Endometrial microvascular endothelial cells (primary cell): ENCODE measurements around the gene ADCK1. TPM values are rescaled to one million over a fixed set of nuclear protein-coding genes. Genes with fewer than 3 reads are reported as not detected.
"Not testable (repeated sequence)": the region's sequence is repeated elsewhere in the genome, so short reads cannot be mapped to it uniquely, and the experiment has no call there.

ENCODE experiments used
- in situ Hi-C: cut with HindIII; loops from 2 replicates; pipeline ENCODE4 v1.10.0; 2017; ENCODE audit warnings: low sequenced_read_pairs, low pct_unique_long_range_greater_than_20kb; ENCODE audit errors: inconsistent ontology term
- total RNA-seq: library from RNA; depleted of rRNA; stranded (reverse); fragments of >200 nt; gene quantifications from one replicate; pipeline ENCODE4 v1.2.3, GENCODE V29; 2015; ENCODE audit errors: inconsistent ontology term

ADCK1 gene, protein sequence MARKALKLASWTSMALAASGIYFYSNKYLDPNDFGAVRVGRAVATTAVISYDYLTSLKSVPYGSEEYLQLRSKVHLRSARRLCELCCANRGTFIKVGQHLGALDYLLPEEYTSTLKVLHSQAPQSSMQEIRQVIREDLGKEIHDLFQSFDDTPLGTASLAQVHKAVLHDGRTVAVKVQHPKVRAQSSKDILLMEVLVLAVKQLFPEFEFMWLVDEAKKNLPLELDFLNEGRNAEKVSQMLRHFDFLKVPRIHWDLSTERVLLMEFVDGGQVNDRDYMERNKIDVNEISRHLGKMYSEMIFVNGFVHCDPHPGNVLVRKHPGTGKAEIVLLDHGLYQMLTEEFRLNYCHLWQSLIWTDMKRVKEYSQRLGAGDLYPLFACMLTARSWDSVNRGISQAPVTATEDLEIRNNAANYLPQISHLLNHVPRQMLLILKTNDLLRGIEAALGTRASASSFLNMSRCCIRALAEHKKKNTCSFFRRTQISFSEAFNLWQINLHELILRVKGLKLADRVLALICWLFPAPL
- total RNA-seq, result 7.2 TPM

DNA sequence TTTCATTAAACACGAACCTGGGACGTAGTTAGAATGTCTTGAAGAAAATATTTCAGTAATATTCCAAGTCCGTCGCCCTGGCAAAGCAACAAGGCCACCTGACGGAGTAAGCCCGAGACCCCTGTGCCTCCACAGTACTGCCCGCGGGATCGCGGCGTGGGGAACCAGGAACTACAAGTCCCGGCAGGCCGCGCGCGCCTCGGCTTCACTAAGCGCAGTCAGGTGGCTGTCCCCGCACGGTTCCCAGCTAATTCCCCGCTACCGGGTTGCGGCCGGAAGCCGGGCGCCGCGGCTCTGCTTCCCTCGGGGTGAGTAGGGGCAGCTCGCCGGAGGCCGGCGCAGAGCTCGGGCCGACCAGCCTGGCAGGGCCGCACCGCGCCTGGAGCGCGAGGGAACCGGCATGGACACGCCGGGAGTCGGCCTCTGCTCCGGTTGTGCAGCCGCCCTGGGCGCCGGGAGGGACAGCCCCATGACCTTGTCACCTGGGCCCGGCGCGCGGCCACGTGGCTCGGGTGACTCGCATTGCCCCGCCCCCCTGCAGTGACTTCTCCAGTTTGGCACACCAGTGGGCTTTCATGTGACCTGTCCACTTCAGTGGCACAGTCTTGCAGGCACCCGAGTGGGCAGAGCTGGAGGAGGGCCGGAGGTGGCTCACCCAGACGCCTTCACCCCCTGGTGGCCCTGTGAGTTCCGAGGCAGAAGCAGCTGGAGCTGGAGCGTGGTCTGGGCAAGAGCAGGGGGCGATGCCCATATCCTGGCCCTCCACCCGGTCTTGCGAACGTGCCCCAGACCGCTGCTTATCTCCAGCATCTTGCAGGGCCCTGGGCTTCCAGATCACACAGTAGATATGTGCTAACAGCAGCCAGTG lies at the start of gene ADCK1:
Gene ADCK1 (plus strand): TSS at position 247 of the 868 bp plus-strand sequence. CDS start 18,870 bp downstream, outside the sequence.
- in situ Hi-C loops, result no loop called here

DNA sequence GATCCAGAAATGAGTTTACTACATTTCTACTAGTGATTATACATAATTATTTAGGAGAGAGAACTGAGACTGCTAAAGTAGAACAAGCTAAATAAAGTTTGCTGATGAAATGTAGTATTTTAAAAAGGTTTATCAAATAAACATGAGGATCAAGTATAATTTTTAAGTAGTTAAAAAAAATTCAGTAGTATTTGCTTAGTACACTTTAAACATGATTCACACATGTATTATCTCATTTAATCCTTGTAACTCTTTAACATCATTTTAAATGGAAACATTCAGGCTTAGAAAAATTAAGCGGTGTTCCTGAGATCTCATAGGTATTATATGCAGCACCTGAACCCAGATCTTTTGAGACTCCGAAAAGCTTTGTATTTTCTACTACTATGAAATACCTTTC lies 47.6 kb upstream of the ADCK1 start:
- in situ Hi-C loops, result no loop called here

DNA sequence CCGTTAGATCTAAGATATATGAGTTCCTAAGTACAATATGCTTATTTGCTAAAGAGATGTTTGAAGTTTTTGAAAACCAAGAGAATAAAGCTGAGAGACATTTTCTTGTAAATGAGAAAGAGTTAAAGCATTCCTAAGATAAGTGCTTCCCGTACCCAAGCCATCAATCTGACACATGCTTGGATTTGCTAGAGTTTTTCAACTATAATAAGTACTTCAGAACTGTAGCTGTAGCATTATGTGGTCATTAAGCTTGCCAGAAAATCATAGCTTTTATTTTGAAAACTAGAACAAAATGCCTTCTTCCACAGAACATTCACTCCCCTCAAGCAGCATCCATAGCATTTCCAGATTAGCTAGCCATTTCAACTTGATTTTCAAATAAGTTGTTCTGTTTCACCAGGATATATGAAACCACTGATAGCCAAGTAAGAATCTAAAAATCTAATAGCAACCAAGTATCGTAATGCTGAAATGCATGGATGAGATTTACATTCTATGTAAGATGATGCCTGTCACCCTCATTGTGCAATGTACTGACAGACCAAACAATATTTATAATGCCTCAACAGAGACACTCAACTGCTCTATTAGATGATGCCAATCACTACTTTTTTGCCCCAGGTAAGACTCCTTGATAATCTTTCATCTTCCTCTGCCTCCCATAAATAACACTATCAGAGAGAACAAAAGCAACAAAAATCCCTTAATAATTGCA lies 47.0 kb upstream of the ADCK1 start:
- in situ Hi-C loops, result no loop called here

DNA sequence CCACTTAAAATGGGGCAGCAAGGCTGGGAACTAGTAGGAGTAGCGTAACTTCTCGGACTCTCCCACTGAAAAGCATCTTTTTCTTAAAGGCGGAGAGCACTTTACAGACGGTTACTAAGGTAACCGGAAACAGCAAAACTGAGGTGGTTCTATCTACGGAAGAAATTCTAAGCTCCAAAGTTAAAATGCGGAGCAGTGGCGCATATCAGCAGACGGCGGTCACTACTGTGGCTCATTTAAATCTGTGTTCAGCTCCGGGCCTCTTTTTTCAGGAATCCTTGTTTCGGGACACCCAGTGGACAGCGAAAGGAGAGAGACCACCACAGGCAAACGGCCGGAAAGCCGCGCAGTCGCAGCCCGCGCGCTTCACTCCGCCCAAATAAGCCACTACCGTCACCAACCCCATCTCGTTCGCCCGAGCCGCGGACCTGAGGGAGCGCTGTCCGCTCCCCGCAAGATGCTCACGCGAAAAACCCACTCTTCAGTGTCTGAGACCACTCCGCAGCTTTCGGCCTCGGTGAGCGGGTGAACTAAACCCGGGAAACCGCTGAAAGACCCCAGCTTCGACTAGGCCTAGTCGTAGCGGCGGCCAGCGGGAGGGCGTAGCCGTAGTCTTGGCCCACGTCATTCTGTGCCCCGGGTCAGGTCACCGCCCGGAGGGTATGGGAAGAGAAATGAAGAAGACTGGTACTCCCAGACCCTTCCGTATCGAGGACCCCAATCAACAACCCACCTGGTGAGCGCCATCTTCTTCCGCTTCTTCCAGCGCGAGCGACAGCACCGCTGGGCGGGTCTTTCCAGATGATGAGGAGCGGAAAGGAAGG lies 39.3 kb upstream of the ADCK1 start, which contains the start of gene SNW1:
Gene SNW1 (minus strand): TSS at position 776 of the 824 bp plus-strand sequence. CDS start 29 bp downstream, at position 747.
- in situ Hi-C loops, result no loop called here

DNA sequence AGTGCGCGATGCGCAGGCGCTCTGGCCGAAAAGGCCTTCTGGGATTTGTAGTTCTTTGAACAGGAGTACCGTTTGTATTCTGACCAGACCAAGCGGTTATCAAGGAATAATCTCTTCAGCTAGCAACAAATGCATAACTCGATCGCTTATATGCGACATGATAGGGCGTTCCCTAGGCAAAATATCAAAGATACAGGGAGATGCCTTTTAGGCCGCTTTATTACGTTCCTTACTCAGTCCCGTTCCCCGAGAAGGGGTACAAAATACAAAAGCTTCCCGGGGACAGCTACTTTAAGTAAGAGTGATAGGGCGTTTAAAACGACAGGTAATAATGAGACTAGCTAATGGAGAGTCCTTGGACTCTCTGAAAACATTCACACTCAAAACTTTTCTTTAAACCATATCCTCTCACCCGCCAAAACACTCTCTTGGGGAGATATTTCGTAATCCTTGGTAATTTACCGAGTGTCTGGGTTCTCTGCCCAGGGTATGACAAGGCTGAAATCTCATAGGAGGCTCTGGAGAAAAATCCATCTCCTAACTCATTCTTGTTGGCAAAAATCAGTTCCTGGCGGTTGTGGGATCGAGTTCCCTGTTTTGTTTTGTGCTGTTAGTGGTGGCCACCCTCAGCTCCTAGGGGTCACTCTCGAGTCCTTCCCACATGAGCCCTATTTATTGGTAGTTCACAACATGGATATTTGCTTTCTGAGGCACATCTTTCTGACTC lies 38.5 kb upstream of the ADCK1 start:
- in situ Hi-C loops, result no loop called here

DNA sequence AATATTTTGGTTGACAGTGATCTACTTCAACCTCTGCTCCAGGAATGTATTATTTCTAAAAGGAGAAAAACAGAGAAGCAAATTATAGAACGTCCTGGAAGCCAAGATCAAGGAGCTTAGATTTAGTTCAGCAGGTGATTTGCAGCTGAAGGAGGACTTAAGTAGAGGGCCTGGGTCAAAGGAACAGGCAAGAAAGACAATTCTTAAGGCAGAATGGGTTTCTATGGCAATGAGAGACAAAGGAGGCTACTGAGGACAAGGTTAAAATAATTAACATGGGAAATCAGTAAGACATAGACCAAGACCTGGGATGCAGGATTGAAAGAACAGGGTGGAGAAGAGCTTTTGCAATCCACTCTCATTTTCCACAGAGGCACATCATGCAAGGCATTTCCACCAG lies 36.6 kb upstream of the ADCK1 start:
- in situ Hi-C loops, result no loop called here

DNA sequence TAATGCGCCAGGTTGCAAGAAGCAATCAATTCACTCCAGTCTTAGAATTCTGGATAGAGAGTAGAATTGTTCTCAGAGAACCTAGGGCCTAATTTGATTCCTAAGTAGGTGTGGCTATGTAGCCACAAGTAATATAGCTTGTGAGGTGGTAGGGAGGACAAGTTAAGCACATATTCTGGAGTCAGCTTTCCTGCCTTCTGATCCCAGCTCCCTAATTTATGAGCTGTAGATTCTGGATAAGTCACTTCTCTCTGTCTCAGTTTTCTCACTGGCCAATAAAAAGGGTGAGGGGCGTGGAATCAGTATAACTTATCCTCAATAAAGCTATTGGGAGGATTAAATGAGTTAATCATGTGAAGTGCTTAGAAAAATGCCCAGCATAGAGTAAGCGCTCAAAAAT lies 35.9 kb upstream of the ADCK1 start:
- in situ Hi-C loops, result no loop called here

DNA sequence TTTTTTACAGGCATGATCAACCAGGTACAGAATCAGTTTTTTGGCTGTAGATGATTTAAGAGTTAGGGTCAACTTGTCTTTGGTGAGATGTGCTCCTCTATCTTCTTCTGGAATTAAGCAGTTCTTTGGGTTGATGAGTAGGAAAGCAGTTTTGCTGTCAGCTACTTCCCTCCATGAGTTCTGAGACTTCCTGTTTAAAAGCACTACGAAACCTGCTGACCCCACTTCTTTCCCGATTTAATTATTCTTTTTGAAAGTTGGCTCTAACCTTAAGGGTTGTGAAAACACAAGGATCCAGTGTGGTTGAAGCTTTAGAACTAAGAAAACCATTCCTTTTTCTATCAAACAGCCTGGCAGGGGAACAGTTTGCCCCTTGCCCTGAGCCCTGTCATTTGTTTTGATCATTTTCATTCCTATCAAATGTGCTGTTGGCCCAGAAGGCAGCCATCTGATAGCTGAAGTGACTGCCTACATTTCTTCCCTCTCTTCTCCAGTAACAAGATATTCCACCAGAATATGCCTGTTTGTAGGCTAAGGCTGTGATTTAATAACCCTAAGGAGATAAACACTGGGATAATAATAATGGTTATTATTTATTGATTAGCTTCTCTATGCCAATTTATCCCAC lies 31.4 kb upstream of the ADCK1 start:
- in situ Hi-C loops, result not testable (repeated sequence)

DNA sequence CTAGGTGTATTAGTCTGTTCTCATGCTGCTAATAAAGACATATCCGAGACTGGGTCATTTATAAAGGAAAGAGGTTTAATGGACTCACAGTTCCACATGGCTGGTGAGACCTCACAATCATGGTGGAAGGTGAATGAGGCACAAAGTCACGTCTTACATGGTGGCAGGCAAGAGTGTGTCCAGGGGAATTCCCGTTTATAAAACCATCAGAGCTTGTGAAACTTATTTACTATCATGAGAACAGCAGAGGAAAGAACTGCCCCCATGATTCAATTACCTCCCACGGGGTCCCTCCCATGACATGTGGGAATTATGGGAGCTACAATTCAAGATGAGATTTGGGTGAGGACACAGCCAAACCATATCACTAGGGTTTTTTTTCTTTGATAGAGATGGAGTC lies 25.9 kb upstream of the ADCK1 start:
- in situ Hi-C loops, result not testable (repeated sequence)

DNA sequence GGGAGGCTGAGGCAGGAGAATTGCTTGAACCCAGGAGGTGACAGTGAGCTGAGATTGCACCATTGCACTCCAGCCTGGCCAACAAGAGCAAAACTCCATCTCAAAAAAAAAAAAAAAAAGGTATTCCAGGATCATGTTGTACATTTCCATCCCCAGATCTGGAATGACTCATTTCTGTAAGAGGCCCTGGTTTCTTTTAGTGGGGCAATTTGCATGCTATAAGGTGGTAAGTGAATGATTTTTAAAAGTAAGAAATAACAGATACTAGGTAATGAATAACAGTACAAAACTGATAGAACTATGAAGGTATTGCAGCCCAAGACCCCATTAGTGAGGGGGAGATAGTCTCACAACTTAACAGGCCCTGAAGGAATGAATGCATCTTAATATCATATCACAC lies 17.7 kb upstream of the ADCK1 start:
- in situ Hi-C loops, result no loop called here

DNA sequence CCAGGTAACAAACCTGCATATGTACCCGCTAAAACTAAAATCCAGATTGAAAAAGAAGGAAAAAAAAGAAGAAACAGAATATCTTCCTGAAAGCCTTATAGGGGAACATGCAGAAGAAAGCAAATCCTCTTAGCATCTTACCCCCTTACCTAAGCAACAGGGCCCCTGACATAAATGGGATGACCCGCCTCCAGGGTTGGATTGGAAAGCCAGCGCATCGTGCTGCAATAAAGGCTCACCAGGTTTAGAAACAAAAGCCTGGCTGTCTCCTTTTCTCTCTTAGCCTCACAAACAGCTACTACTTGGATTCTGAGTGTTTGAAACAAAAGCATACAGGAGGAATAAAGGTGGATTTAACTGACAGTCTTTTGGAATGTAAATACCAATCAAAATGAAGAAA lies 13.8 kb upstream of the ADCK1 start:
- in situ Hi-C loops, result no loop called here

DNA sequence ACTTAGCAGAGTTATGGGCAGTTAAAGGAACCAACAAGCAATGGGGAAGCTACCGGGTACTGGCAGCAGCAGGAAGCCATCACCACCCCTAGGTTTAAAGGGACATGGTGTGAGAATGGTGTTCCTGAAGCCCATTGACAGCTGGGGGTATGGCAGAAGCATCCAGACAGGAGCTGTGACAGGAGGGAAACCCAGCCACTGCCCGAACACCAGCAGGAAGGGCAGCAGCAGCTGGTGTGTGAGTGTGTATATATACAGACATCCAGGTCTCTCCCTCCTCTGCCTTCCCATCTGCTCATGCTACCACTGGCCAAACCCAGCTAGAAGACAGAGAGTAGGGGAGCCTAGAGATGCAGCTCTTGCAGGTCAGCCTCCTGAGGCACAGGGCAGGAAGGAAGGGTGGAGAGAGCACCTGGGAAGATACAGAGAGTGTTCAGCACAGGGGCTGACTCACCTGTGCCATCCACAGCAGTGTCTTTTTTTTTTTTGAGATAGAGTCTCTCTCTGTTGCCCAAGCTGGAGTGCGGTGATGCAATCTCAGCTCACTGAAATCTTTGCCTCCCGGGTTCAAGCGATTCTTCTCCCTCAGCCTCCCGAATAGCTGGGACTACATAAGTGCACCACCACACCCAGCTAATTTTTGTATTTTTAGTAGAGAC lies 9.2 kb upstream of the ADCK1 start:
- in situ Hi-C loops, result no loop called here

DNA sequence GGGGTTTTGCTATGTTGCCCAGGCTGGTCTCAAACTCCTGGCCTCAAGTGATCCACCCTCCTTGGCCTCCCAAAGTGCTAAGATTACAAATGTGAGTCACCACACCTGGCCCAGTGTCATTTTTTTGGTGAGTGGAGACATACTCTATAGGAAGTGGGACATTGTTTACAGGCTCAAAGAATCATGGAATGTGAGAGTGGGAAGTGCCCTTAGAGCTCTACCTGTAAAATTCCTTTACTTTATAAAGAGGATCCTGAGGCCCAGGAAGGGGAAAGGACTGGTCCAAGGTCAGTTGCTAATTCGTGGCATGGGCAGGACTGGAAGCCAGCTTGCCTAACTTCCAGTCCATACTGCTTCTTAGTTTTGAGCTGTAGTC lies 8.7 kb upstream of the ADCK1 start:
- in situ Hi-C loops, result no loop called here

DNA sequence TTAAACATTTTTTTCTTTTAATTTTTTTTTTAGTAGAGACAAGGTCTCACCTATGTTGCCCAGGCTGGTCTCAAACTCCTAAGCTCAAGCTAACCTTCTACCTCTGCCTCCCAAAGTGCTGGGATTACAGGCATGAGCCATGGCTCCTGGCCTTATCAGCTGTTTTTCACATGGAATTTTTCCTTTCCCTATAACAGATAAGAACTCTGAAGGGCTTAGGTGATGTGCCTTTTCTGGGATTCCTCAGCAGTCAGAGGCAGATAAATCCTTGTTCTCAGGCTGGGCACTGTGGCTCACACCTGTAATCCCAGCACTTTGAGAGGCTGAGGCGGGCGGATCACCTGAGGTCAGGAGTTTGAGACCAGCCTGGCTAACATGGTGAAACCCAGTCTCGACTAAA lies 6.7 kb upstream of the ADCK1 start:
- in situ Hi-C loops, result not testable (repeated sequence)

DNA sequence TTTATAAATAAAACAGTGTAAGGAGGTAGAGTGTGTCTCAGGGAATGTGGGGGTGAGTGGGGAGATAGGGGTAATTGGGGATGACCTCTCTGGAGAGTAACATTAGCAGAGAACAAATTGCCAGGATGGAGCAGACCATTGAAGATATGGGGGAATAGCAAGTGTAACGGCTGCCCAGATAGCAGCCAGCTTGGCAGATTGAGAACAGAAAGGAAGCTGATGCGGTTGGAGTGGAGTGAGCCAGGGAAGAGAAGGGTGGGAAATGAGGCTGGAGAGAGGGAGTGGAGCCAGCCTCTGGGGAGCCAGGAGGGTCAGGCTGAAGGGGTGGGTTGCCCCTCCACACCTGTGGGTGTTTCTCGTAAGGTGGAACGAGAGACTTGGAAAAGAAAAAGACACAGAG lies 5.6 kb upstream of the ADCK1 start:
- in situ Hi-C loops, result no loop called here

DNA sequence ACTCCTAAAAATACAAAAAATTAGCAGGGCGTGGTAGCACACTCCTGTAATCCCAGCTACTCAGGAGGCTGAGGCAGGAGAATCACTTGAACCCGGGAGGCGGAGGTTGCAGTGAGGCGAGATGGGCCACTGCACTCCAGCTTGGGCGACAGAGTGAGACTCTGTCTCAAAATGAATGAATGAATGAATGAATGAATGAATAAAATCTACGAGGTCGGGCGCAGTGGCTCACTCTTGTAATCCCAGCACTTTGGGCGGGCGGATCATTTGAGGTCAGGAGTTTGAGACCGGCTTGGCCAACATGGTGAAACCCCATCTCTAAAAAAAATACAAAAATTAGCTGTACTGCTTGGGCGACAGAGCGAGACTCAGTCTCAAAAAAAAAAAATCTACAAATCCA lies 453 bp upstream of the ADCK1 start:
- in situ Hi-C loops, result not testable (repeated sequence)

DNA sequence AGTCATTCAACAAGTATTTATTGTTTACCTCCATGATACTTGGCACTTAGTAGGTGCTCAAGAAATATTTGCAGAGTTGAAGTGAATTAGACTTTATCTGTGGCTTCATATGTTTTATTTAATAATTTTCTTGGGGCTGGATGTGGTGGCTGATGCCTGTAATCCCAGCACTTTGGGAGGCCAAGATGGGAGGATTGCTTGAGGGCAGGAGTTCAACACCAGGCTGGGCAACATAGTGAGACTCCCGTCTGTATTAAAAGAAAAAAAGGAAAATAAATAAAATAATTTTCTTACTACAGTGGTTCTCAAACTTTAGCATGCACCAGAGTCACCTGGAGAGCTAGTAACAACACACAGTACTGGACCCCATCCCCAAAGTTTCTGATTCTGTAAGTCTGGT lies 905 bp downstream of the ADCK1 start:
- in situ Hi-C loops, result no loop called here
